C4-2B (cell line): Measurements from ENCODE around the gene MAP3K20.

Experiments
- ZFX ChIP-seq: fragments of 450-650 bp; IDR thresholded peaks from 2 replicates; pipeline ENCODE4 v1.6.1; 2017
- TF ChIP-seq, protein P1 (sequence below): fragments of 450-650 bp; conservative IDR thresholded peaks from 2 replicates; pipeline ENCODE4 v1.5.1; 2017; ENCODE audit warnings: mild to moderate bottlenecking

DNA sequence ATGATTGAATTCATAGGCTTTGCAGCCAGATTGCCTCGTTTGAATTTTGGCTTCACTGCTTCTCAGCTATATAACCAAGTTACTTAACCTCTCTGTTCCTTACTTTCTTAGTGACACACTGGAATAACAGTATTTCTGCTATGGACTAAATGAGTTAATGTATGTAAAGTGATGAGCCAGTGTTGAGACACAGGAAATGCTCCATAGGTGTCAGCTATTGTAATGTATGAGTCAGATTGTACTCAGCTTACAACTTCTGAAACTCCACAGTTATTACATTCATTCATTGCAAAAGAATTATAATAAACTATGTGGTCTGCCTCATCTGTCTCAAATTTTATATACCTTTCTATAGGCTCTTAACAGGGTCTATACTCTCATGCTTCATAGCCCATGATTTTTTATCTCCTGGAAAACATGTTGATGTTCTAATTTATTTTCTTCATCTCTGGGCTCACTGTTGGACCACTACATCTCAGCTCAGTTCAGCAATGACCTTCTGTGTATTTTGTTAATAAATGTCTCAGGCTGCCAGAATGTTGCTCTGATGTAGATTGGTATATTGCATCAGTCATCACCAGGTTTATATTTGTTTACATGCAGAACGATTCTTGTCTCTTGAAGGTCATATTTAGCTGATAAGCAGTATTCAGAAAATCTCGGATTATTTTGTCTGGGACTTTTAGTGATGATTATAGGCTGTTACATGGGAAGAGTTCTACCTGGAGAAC lies 76.2 kb downstream of the MAP3K20 start:
- TF ChIP-seq, protein P1, sequence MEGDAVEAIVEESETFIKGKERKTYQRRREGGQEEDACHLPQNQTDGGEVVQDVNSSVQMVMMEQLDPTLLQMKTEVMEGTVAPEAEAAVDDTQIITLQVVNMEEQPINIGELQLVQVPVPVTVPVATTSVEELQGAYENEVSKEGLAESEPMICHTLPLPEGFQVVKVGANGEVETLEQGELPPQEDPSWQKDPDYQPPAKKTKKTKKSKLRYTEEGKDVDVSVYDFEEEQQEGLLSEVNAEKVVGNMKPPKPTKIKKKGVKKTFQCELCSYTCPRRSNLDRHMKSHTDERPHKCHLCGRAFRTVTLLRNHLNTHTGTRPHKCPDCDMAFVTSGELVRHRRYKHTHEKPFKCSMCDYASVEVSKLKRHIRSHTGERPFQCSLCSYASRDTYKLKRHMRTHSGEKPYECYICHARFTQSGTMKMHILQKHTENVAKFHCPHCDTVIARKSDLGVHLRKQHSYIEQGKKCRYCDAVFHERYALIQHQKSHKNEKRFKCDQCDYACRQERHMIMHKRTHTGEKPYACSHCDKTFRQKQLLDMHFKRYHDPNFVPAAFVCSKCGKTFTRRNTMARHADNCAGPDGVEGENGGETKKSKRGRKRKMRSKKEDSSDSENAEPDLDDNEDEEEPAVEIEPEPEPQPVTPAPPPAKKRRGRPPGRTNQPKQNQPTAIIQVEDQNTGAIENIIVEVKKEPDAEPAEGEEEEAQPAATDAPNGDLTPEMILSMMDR, result no peak
- TF ChIP-seq ZFX, result no peak
